NAMALWA (cell line): ENCODE data around the gene RNF5.
"Not testable (repeated sequence)": the region's sequence is repeated elsewhere in the genome, so short reads cannot be mapped to it uniquely, and the experiment has no call there.

Experiments
- DNase-seq: peaks from one replicate; pipeline ENCODE4 v3.0.0-alpha.2; 2015; ENCODE audit warnings: low spot score

The RNF5 gene

GRCh38 chr6:32175711-32176475 is 2.3 kb upstream of the RNF5 start, which contains the start of gene AGPAT1:
Gene AGPAT1 (minus strand): TSS chr6:32176084. CDS start chr6:32171496, 4,588 bp downstream.
- peak; percentile 96 for DNase-seq

- DNase-seq = no peak
These were observed 1.6 kb upstream of the RNF5 start for GRCh38 chr6:32176476-32177182.

- peak; percentile 83 for DNase-seq
These were observed 920 bp upstream of the RNF5 start for GRCh38 chr6:32177183-32177787.

GRCh38 chr6:32178547-32179440 is 589 bp downstream of the RNF5 start:
- peak; percentile 39 for DNase-seq

- DNase-seq = no peak
These were observed 1.7 kb downstream of the RNF5 start for GRCh38 chr6:32179766-32180405.

GRCh38 chr6:32181148-32181702 is 3.0 kb downstream of the RNF5 start:
- DNase-seq = no peak

GRCh38 chr6:32181915-32182529 is 3.8 kb downstream of the RNF5 start:
- DNase-seq = no peak

GRCh38 chr6:32182555-32182981 is 4.4 kb downstream of the RNF5 start:
- DNase-seq = no peak

GRCh38 chr6:32183030-32183429 is 4.8 kb downstream of the RNF5 start:
- no peak for DNase-seq

- no peak for DNase-seq
These were observed 5.4 kb downstream of the RNF5 start for GRCh38 chr6:32183483-32184083.

- DNase-seq = no peak
These were observed 6.0 kb downstream of the RNF5 start, which contains the start of gene AGER for GRCh38 chr6:32184084-32184640. Gene AGER (minus strand): TSS chr6:32184253. CDS start chr6:32184222, 31 bp downstream.

- DNase-seq = not testable (repeated sequence)
These were observed 7.5 kb downstream of the RNF5 start for GRCh38 chr6:32185681-32186131.

GRCh38 chr6:32186151-32186840 is 8.1 kb downstream of the RNF5 start:
- not testable (repeated sequence) for DNase-seq

GRCh38 chr6:32187009-32187709 is 9.0 kb downstream of the RNF5 start:
- no peak for DNase-seq

GRCh38 chr6:32187725-32188380 is 9.6 kb downstream of the RNF5 start:
- not testable (repeated sequence) for DNase-seq

- DNase-seq = no peak
These were observed 10.3 kb downstream of the RNF5 start for GRCh38 chr6:32188381-32189068.

GRCh38 chr6:32189069-32189741 is 11.0 kb downstream of the RNF5 start:
- peak; percentile 22 for DNase-seq
